ENCODE measurements around the gene ECHS1. TPM values are rescaled to one million over a fixed set of nuclear protein-coding genes. Genes with fewer than 3 reads are reported as not detected.

The ECHS1 gene
- total and polyA plus RNA-seq, 2 experiments from 2014 or later, result 92.1 to 127 TPM

- Mint-ChIP-seq H3K27ac (no peak overlapping the region), H3K27me3 (ENCODE audit: insufficient read depth, low read depth, poor library complexity) (peaks cover 27% of the 10 kb centered on the region)
- ATAC-seq, result peak; percentile 3
These were observed 25.2 kb downstream of the ECHS1 start for GRCh38 chr10:133347710-133348517.

More at GRCh38 chr10:133347710-133348517, 25.2 kb downstream of the ECHS1 start:
- H3K4me1 ChIP-seq (ENCODE audit: insufficient read depth), result no peaks in the 10 kb centered on the region; the same call in 1 of the 2 replicates
- H3K27me3 ChIP-seq (ENCODE audit: insufficient read depth), result no peaks in the 10 kb centered on the region
- no peaks in the 10 kb centered on the region for H3K36me3 Mint-ChIP-seq (ENCODE audit: low read depth)
- no peak overlapping the region for H3K4me3 ChIP-seq
- H3F3A ChIP-seq (replicated peaks; ENCODE audit: low read depth), result no peaks in the 10 kb centered on the region
- TF ChIP-seq NANOG (IDR thresholded peaks at IDR 0.05; ENCODE audit: borderline replicate concordance) (no peak), REST (IDR thresholded peaks at IDR 0.05; ENCODE audit: unreplicated experiment) (no peak), JUNB (IDR thresholded peaks at IDR 0.05; ENCODE audit: unreplicated experiment) (no peak), CREB1 (CRISPR knock-in tag; IDR thresholded peaks at IDR 0.05; ENCODE audit: low read depth) (no peak), EZH2 (IDR thresholded peaks at IDR 0.05; ENCODE audit: low read depth, unreplicated experiment) (no peak), ZNF462 (CRISPR knock-in tag; IDR thresholded peaks at IDR 0.05) (no peak), EZH2phosphoT487 (IDR thresholded peaks at IDR 0.05; ENCODE audit: unreplicated experiment) (no peak), CTCF (conservative IDR thresholded peaks at IDR 0.05; ENCODE audit: low read depth in 2 of 2) (no peak), ETS1 (IDR thresholded peaks at IDR 0.05) (no peak), STAT1 (IDR thresholded peaks at IDR 0.05; ENCODE audit: unreplicated experiment) (no peak), POLR2AphosphoS5 (IDR thresholded peaks at IDR 0.05; ENCODE audit: low read depth) (no peak), ZNF114 (CRISPR knock-in tag; IDR thresholded peaks at IDR 0.05) (no peak)
- H3K4me3 Mint-ChIP-seq, result no peak overlapping the region
- H3K9me3 Mint-ChIP-seq, result no peaks in the 10 kb centered on the region
- H3K36me3 ChIP-seq (ENCODE audit: insufficient read depth), result no peaks in the 10 kb centered on the region
- no peak for DNase-seq (ENCODE audit: low spot score)
- H3K9me2 ChIP-seq (ENCODE audit: insufficient read depth), result no peaks in the 10 kb centered on the region
- H3K4me1 Mint-ChIP-seq, result peaks cover 11% of the 10 kb centered on the region
- no peaks in the 10 kb centered on the region for H3K79me2 ChIP-seq (replicated peaks; ENCODE audit: insufficient read depth)
- no peak overlapping the region; the same call in 1 of the 2 replicates for H3K4me2 ChIP-seq
- no peaks in the 10 kb centered on the region for H4K20me1 ChIP-seq (replicated peaks; ENCODE audit: insufficient read depth)
- no peak overlapping the region for H2AFZ ChIP-seq
- H3K27ac ChIP-seq (ENCODE audit: low read depth), result no peak overlapping the region

Data from GM23338 (cell line).